Measurements from ENCODE around the gene SLC12A3.

SLC12A3 gene

DNA sequence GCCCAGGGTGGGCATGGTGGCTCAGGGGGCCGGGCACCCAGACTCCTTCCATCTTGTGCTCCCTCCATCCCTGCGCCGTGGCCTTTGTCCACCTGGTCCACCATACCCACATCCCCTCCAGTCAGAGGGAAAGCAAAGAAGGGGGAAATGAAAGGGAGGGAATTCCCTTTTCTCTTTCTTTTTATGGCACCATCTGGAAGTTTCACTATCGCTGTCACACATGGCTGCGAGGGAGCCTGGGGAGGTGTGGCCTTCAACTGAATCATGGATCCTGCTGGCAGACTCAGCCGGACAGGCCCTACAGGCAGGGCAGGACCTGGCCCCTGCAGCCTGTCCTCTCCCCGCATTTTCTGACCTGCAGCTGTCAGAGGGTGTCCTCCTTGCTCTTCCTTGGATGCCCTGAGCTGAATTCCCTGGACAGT is 6.2 kb downstream of the SLC12A3 start:
- no peaks in the 10 kb centered on the region for H3K79me2 ChIP-seq (ENCODE audit: insufficient read depth, low read length)
- no peaks in the 10 kb centered on the region for H3K9me3 ChIP-seq (ENCODE audit: insufficient read depth, low read length)
- no peak overlapping the region for H3K4me2 ChIP-seq (ENCODE audit: low read depth, low read length, poor library complexity, severe bottlenecking)
- no peaks in the 10 kb centered on the region for H3K27me3 ChIP-seq (ENCODE audit: low read length)
- no peaks in the 10 kb centered on the region for H3K36me3 ChIP-seq (ENCODE audit: low read length)
- no peak for TF ChIP-seq EZH2phosphoT487 (conservative IDR thresholded peaks at IDR 0.05; ENCODE audit: low read length)
- TF ChIP-seq, protein P1, sequence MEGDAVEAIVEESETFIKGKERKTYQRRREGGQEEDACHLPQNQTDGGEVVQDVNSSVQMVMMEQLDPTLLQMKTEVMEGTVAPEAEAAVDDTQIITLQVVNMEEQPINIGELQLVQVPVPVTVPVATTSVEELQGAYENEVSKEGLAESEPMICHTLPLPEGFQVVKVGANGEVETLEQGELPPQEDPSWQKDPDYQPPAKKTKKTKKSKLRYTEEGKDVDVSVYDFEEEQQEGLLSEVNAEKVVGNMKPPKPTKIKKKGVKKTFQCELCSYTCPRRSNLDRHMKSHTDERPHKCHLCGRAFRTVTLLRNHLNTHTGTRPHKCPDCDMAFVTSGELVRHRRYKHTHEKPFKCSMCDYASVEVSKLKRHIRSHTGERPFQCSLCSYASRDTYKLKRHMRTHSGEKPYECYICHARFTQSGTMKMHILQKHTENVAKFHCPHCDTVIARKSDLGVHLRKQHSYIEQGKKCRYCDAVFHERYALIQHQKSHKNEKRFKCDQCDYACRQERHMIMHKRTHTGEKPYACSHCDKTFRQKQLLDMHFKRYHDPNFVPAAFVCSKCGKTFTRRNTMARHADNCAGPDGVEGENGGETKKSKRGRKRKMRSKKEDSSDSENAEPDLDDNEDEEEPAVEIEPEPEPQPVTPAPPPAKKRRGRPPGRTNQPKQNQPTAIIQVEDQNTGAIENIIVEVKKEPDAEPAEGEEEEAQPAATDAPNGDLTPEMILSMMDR (IDR thresholded peaks at IDR 0.05; ENCODE audit: insufficient read depth, low read length, poor library complexity, severe bottlenecking): no peak
- no peaks in the 10 kb centered on the region for H3K9me2 ChIP-seq (replicated peaks; ENCODE audit: insufficient read depth, low read length)
- H4K20me1 ChIP-seq (ENCODE audit: low read depth, low read length): no peaks in the 10 kb centered on the region
- H3K9ac ChIP-seq (ENCODE audit: low read length): no peak overlapping the region
- no peak overlapping the region for H2AFZ ChIP-seq (ENCODE audit: low read depth, low read length, severe bottlenecking)
- no peak overlapping the region for H3K27ac ChIP-seq (ENCODE audit: low read depth, low read length)
- H3K4me3 ChIP-seq (ENCODE audit: insufficient read depth, low read length, poor library complexity, severe bottlenecking): no peak overlapping the region
- H3F3A ChIP-seq (ENCODE audit: insufficient read depth): no peaks in the 10 kb centered on the region

DNA sequence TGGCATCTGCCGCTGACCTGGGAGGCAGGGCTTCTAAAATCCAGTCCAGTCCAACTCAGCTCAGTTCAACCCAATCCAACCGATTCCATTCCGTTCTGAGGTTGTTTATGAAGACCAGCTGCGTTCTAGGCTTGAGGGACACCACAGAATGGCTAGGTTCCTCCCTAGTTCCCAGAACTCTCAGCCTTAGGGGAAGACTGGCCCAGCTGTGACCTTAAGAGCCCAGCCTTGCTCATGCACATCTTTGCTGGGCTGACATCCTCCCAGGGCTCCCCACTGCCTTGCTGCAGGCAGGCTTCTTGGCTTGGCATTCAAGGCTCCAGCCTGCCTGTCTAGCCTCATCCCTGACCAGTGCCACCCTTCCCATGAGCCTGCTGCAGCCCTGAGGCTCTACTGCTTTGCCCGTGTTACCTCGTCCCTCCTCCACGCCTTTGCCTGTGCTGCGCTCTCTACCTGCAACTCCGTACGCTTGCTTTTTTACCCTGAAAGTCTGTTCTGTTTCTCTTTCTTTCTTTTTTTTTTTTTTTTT is 7.9 kb downstream of the SLC12A3 start:
- Histone ChIP-seq H3F3A (ENCODE audit: insufficient read depth) (no peaks in the 10 kb centered on the region), H3K27me3 (ENCODE audit: low read length) (no peaks in the 10 kb centered on the region), H4K20me1 (ENCODE audit: low read depth, low read length) (no peaks in the 10 kb centered on the region), H2AFZ (ENCODE audit: low read depth, low read length, severe bottlenecking) (no peak overlapping the region), H3K27ac (ENCODE audit: low read depth, low read length) (no peak overlapping the region), H3K4me3 (ENCODE audit: insufficient read depth, low read length, poor library complexity, severe bottlenecking) (no peak overlapping the region), H3K9me2 (replicated peaks; ENCODE audit: insufficient read depth, low read length) (no peaks in the 10 kb centered on the region), H3K79me2 (ENCODE audit: insufficient read depth, low read length) (no peaks in the 10 kb centered on the region), H3K9ac (ENCODE audit: low read length) (no peak overlapping the region), H3K36me3 (ENCODE audit: low read length) (no peaks in the 10 kb centered on the region), H3K4me2 (ENCODE audit: low read depth, low read length, poor library complexity, severe bottlenecking) (no peak overlapping the region), H3K9me3 (ENCODE audit: insufficient read depth, low read length) (no peaks in the 10 kb centered on the region)
- TF ChIP-seq EZH2phosphoT487 (conservative IDR thresholded peaks at IDR 0.05; ENCODE audit: low read length): no peak
- TF ChIP-seq, protein P1 (IDR thresholded peaks at IDR 0.05; ENCODE audit: insufficient read depth, low read length, poor library complexity, severe bottlenecking): no peak

DNA sequence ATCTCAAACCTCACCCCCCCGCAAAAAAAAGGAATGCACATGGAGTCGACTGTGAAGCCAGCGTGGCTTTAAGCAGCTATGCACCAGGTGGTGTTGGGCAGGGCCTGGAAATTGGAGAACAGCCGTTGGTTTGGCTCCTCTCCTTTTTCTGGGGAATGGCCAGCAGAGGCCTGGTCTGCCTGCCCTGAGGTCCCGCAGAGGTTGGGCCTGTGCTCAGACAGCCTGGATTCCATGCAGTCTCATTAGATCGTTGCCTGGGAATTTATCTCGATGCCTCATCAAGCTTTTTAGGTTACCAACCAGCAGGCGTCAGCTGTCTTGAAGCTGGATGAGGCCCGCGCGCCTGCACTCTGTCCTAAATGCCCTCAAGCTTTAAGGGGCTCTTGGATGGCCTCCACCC is 9.8 kb downstream of the SLC12A3 start:
- H3K9me2 ChIP-seq (replicated peaks; ENCODE audit: insufficient read depth, low read length): no peaks in the 10 kb centered on the region
- no peak overlapping the region for H3K4me3 ChIP-seq (ENCODE audit: insufficient read depth, low read length, poor library complexity, severe bottlenecking)
- H3K79me2 ChIP-seq (ENCODE audit: insufficient read depth, low read length): no peaks in the 10 kb centered on the region
- H3K9ac ChIP-seq (ENCODE audit: low read length): no peak overlapping the region
- H3K9me3 ChIP-seq (ENCODE audit: insufficient read depth, low read length): no peaks in the 10 kb centered on the region
- H4K20me1 ChIP-seq (ENCODE audit: low read depth, low read length): no peaks in the 10 kb centered on the region
- H2AFZ ChIP-seq (ENCODE audit: low read depth, low read length, severe bottlenecking): no peak overlapping the region
- no peak for TF ChIP-seq EZH2phosphoT487 (conservative IDR thresholded peaks at IDR 0.05; ENCODE audit: low read length)
- TF ChIP-seq, protein P1 (IDR thresholded peaks at IDR 0.05; ENCODE audit: insufficient read depth, low read length, poor library complexity, severe bottlenecking): no peak
- no peak overlapping the region for H3K27ac ChIP-seq (ENCODE audit: low read depth, low read length)
- H3K27me3 ChIP-seq (ENCODE audit: low read length): no peaks in the 10 kb centered on the region
- no peaks in the 10 kb centered on the region for H3K36me3 ChIP-seq (ENCODE audit: low read length)
- no peak overlapping the region for H3K4me2 ChIP-seq (ENCODE audit: low read depth, low read length, poor library complexity, severe bottlenecking)
- H3F3A ChIP-seq (ENCODE audit: insufficient read depth): no peaks in the 10 kb centered on the region

All from SU-DHL-6 (cell line).